Nephron (organoid): Measurements from ENCODE around the gene RASA1.
"Not testable (repeated sequence)": the region's sequence is repeated elsewhere in the genome, so short reads cannot be mapped to it uniquely, and the experiment has no call there.

Experiments used
- H3K27ac Mint-ChIP-seq, 3 experiments: 2 replicates each; pipeline ENCODE4 v1.8.0; 2020; ENCODE audit warnings: mixed read lengths in 3 of 3, mild to moderate bottlenecking in 2 of 3, moderate library complexity in 1 of 3
- H3K27me3 Mint-ChIP-seq: 2 replicates; pipeline ENCODE4 v1.8.0; 2021; ENCODE audit warnings: low read depth, mild to moderate bottlenecking, moderate library complexity, mixed read lengths
- H3K36me3 Mint-ChIP-seq: 2 replicates; pipeline ENCODE4 v1.8.0; 2020; ENCODE audit warnings: low read depth, mixed read lengths
- H3K4me1 Mint-ChIP-seq: 2 replicates; pipeline ENCODE4 v1.8.0; 2020; ENCODE audit warnings: mixed read lengths
- H3K4me3 Mint-ChIP-seq, 3 experiments: 2 replicates each; pipeline ENCODE4 v1.8.0; 2020; ENCODE audit warnings: mild to moderate bottlenecking in 3 of 3, mixed read lengths in 3 of 3, moderate library complexity in 2 of 3
- H3K9me3 Mint-ChIP-seq: 2 replicates; pipeline ENCODE4 v1.8.0; 2020; ENCODE audit warnings: mixed read lengths
- TF ChIP-seq, protein P1 (sequence below), 3 experiments: fragments of 200-600 bp; sonication (generic); IDR thresholded peaks; one replicate each; pipeline ENCODE4 v1.5.0; 2021; ENCODE audit warnings: antibody characterized with exemption in 3 of 3; ENCODE audit not compliant: unreplicated experiment in 3 of 3

The RASA1 gene

GRCh38 chr5:87260604-87261192 lies 7.0 kb upstream of the RASA1 start:
- no peaks in the 10 kb centered on the region for H3K27me3 Mint-ChIP-seq
- TF ChIP-seq, protein P1, sequence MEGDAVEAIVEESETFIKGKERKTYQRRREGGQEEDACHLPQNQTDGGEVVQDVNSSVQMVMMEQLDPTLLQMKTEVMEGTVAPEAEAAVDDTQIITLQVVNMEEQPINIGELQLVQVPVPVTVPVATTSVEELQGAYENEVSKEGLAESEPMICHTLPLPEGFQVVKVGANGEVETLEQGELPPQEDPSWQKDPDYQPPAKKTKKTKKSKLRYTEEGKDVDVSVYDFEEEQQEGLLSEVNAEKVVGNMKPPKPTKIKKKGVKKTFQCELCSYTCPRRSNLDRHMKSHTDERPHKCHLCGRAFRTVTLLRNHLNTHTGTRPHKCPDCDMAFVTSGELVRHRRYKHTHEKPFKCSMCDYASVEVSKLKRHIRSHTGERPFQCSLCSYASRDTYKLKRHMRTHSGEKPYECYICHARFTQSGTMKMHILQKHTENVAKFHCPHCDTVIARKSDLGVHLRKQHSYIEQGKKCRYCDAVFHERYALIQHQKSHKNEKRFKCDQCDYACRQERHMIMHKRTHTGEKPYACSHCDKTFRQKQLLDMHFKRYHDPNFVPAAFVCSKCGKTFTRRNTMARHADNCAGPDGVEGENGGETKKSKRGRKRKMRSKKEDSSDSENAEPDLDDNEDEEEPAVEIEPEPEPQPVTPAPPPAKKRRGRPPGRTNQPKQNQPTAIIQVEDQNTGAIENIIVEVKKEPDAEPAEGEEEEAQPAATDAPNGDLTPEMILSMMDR (IDR thresholded peaks at IDR 0.05; ENCODE audit: unreplicated experiment in 3 of 3): no peak
- H3K36me3 Mint-ChIP-seq: no peaks in the 10 kb centered on the region
- no peak overlapping the region for H3K27ac Mint-ChIP-seq
- no peaks in the 10 kb centered on the region for H3K4me1 Mint-ChIP-seq
- H3K4me3 Mint-ChIP-seq: no peak overlapping the region
- H3K9me3 Mint-ChIP-seq: no peaks in the 10 kb centered on the region

DNA sequence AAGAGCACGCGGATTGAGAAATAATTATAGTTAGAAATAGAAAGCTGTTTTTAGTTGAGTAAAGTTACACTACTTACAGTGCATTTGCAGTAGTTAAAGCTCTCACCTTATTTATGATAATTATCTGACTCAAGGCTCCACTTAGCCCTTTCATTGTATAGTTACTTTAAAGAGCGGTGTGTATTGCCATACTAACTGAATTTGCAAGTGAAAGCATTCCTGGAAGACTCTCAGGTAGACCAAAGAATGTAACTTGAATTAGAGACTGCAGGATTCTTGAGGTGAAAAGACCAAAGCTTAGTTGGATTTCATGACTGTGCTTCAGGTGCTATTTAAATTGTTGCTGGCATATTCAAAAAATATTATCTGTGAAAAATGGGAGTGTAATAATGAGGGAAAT lies 4.2 kb upstream of the RASA1 start:
- TF ChIP-seq, protein P1 (IDR thresholded peaks at IDR 0.05; ENCODE audit: unreplicated experiment in 3 of 3): no peak
- H3K9me3 Mint-ChIP-seq: no peaks in the 10 kb centered on the region
- H3K27ac Mint-ChIP-seq: no peak overlapping the region
- peaks cover 8% of the 10 kb centered on the region for H3K4me1 Mint-ChIP-seq
- H3K36me3 Mint-ChIP-seq: no peaks in the 10 kb centered on the region
- H3K27me3 Mint-ChIP-seq: no peaks in the 10 kb centered on the region
- H3K4me3 Mint-ChIP-seq: no peak overlapping the region

DNA sequence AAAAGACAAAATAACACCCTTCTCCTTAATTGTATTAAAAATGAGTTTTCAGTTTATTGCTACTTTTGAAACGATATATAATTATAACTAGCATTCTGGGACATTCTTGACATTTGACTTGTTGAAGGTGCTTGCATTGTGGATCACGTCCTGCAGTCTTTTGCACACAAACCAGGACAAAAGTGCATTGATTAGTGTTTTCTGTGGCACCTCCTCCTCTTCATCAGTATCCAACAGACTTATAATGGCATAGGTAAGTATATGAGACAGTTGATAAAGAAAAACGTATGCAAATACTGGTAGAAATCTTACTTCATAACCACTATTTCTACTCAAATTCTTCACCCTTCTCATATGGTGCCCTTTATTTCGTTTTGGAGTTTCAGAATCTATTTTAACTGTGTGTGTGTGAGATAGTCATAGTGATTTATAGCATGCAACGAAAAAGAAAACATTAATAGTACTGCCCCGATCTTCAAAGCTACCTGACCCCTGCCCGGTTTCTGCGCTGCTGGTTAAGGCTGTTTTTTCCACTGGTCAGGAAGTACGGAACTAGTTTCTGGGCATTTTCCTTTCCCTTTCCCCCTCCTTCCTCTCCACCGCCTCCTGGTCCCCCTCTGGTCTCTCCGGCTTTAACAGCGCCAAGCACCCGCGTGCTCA lies 639 bp upstream of the RASA1 start:
- H3K4me3 Mint-ChIP-seq: peak overlapping the region; percentile 94 to 99 (median 97)
- peaks cover 20% of the 10 kb centered on the region for H3K4me1 Mint-ChIP-seq
- H3K9me3 Mint-ChIP-seq: no peaks in the 10 kb centered on the region
- TF ChIP-seq, protein P1 (IDR thresholded peaks at IDR 0.05; ENCODE audit: unreplicated experiment in 3 of 3): no peak
- peaks cover 8% of the 10 kb centered on the region for H3K36me3 Mint-ChIP-seq
- H3K27ac Mint-ChIP-seq: peak overlapping the region; percentile 96 to 99 (median 98)
- no peaks in the 10 kb centered on the region for H3K27me3 Mint-ChIP-seq

DNA sequence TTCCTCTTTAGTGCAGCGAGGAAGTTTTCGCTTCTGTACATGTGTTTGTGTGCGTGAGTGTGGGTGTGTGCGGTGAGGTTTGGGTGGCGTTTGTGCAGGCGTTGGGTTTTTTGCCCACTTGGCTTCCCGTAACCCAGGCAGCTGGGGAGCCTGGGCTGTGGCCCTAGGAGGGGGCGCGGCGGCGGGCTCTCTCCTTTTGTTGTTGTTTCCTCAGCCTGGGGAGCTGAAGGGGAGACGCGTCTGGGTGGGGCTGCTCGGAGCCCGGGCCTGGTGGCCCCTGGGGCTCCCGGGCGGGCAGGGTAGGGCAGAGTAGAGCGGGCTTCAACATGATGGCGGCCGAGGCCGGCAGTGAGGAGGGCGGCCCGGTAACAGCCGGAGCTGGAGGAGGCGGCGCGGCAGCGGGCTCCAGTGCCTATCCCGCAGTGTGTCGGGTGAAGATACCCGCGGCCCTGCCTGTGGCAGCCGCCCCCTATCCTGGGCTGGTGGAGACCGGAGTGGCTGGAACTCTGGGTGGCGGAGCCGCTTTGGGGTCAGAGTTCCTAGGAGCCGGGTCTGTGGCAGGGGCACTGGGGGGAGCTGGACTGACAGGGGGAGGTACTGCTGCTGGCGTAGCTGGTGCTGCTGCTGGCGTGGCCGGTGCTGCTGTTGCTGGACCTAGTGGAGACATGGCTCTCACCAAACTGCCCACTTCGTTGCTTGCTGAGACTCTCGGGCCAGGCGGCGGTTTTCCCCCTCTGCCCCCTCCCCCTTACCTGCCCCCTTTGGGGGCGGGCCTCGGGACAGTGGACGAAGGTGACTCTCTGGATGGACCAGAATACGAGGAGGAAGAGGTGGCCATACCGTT lies 665 bp downstream of the RASA1 start:
- H3K4me1 Mint-ChIP-seq: peaks cover 20% of the 10 kb centered on the region
- peaks cover 8% of the 10 kb centered on the region for H3K36me3 Mint-ChIP-seq
- H3K4me3 Mint-ChIP-seq: peak overlapping the region; percentile 94 to 99 (median 97)
- H3K9me3 Mint-ChIP-seq: no peaks in the 10 kb centered on the region
- H3K27ac Mint-ChIP-seq: peak overlapping the region; percentile 96 to 99 (median 98)
- H3K27me3 Mint-ChIP-seq: no peaks in the 10 kb centered on the region
- TF ChIP-seq, protein P1 (IDR thresholded peaks at IDR 0.05; ENCODE audit: unreplicated experiment in 3 of 3): no peak

GRCh38 chr5:87268970-87269377 lies 1.3 kb downstream of the RASA1 start:
- Mint-ChIP-seq H3K27ac (peak overlapping the region; percentile 90 to 98 (median 96)), H3K36me3 (peaks cover 8% of the 10 kb centered on the region), H3K4me3 (peak overlapping the region; percentile 94 to 99 (median 97)), H3K9me3 (no peaks in the 10 kb centered on the region), H3K4me1 (peaks cover 20% of the 10 kb centered on the region), H3K27me3 (no peaks in the 10 kb centered on the region)
- TF ChIP-seq, protein P1 (IDR thresholded peaks at IDR 0.05; ENCODE audit: unreplicated experiment in 3 of 3): no peak

DNA sequence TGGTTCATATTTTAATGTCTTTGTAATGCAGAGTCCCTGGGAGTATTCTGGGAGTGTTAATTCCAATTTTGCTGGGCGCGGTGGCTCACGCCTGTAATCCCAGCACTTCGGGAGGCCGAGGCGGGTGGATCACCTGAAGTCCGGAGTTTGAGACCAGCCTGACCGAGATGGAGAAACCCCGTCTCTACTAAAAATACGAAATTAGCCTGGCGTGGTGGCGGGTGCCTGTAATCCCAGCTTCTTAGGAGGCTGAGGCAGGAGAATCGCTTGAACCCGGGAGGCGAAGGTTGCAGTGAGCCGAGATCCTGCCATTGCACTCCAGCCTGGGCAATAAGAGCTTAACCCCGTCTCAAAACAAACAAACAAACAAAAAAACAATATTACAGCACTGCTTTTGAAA lies 3.2 kb downstream of the RASA1 start:
- H3K27ac Mint-ChIP-seq, H3K9me3 Mint-ChIP-seq, H3K27me3 Mint-ChIP-seq: not testable (repeated sequence)
- Mint-ChIP-seq H3K36me3 (peaks cover 12% of the 10 kb centered on the region), H3K4me3 (peak overlapping the region in 2 of 3 experiments; percentile 49 to 52), H3K4me1 (peaks cover 28% of the 10 kb centered on the region)
